Breast epithelium (tissue), 4 donors: ENCODE data around the gene MGAT5. TPM values are rescaled to one million over a fixed set of nuclear protein-coding genes. Genes with fewer than 3 reads are reported as not detected.

Experiments
- DNase-seq, 2 donors: peaks; one replicate each; pipeline ENCODE4 v3.0.0-alpha.2; 2019; ENCODE audit warnings: low spot score in 2 of 2
- H3K27ac ChIP-seq, 2 donors: fragments of 200-600 bp; sonication (generic) in 1 of 2; one replicate each; pipeline ENCODE4 v1.5.1; 2016 to 2019; ENCODE audit warnings: mild to moderate bottlenecking in 1 of 2
- H3K27me3 ChIP-seq, 2 donors: fragments of 200-600 bp; sonication (generic) in 1 of 2; one replicate each; pipeline versions ENCODE4 v1.5.1 to v1.6.0; 2017 to 2019; ENCODE audit warnings: control low read depth in 1 of 2, mild to moderate bottlenecking in 1 of 2
- H3K36me3 ChIP-seq: fragments of 200-600 bp; one replicate; pipeline ENCODE4 v1.5.1; 2019
- H3K4me1 ChIP-seq, 2 donors: fragments of 200-600 bp; sonication (generic); one replicate each; pipeline ENCODE4 v1.5.1; 2016 to 2019; ENCODE audit warnings: control low read depth in 1 of 2
- H3K4me3 ChIP-seq, 3 donors: fragments of 200-600 bp; sonication (generic); 1 replicate in 2 of 3; 2 replicates in 1 of 3; pipeline ENCODE4 v1.5.1; 2016 to 2019; ENCODE audit warnings: mild to moderate bottlenecking in 3 of 3, moderate library complexity in 2 of 3
- H3K9me3 ChIP-seq, 2 donors: fragments of 200-600 bp; sonication (generic) in 1 of 2; one replicate each; pipeline ENCODE4 v1.5.1; 2016 to 2019; ENCODE audit warnings: control low read depth in 1 of 2
- POLR2A ChIP-seq: fragments of 450-650 bp; IDR thresholded peaks from one replicate; pipeline ENCODE4 v1.6.1; 2016; ENCODE audit warnings: antibody characterized with exemption, mild to moderate bottlenecking, moderate library complexity
- POLR2AphosphoS5 ChIP-seq, 3 donors: sonication (generic); formaldehyde crosslinking; IDR thresholded peaks; one replicate each; pipeline ENCODE4 v1.6.1; 2017; ENCODE audit warnings: antibody characterized with exemption in 3 of 3
- intact Hi-C: fragments of 100-400 bp; cut with DNase I; formaldehyde crosslinking; loops from one replicate; pipeline ENCODE4 v1.15.1; 2023; ENCODE audit warnings: low total_unique reads
- total RNA-seq, 3 donors: library from RNA; depleted of rRNA; stranded (reverse); fragments of >200 nt; gene quantifications; one replicate each; pipeline ENCODE4 v1.1.0, GENCODE V29; 2016
- TF ChIP-seq, protein P1 (sequence below), 3 donors: fragments of 450-650 bp; IDR thresholded peaks; one replicate each; pipeline ENCODE4 v1.5.1; 2016 to 2017; ENCODE audit warnings: antibody characterized with exemption in 3 of 3, mild to moderate bottlenecking in 3 of 3, moderate library complexity in 3 of 3

Gene MGAT5
- total RNA-seq, 3 donors from 2014 or later, result 30.5 to 42.6 (median 34.4) TPM

GRCh38 chr2:134208825-134209224 is 45.0 kb upstream of the MGAT5 start:
- H3K36me3 ChIP-seq, result no peaks in the 10 kb centered on the region
- TF ChIP-seq POLR2A (no peak), POLR2AphosphoS5 (IDR thresholded peaks at IDR 0.05) (no peak)
- TF ChIP-seq, protein P1, sequence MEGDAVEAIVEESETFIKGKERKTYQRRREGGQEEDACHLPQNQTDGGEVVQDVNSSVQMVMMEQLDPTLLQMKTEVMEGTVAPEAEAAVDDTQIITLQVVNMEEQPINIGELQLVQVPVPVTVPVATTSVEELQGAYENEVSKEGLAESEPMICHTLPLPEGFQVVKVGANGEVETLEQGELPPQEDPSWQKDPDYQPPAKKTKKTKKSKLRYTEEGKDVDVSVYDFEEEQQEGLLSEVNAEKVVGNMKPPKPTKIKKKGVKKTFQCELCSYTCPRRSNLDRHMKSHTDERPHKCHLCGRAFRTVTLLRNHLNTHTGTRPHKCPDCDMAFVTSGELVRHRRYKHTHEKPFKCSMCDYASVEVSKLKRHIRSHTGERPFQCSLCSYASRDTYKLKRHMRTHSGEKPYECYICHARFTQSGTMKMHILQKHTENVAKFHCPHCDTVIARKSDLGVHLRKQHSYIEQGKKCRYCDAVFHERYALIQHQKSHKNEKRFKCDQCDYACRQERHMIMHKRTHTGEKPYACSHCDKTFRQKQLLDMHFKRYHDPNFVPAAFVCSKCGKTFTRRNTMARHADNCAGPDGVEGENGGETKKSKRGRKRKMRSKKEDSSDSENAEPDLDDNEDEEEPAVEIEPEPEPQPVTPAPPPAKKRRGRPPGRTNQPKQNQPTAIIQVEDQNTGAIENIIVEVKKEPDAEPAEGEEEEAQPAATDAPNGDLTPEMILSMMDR (IDR thresholded peaks at IDR 0.05), result no peak
- H3K4me3 ChIP-seq, result no peak overlapping the region
- intact Hi-C loops, result no loop called here
- no peaks in the 10 kb centered on the region for H3K4me1 ChIP-seq
- no peaks in the 10 kb centered on the region for H3K27me3 ChIP-seq
- H3K27ac ChIP-seq, result no peak overlapping the region
- no peak for DNase-seq
- H3K9me3 ChIP-seq, result no peaks in the 10 kb centered on the region

GRCh38 chr2:134212746-134213145 is 41.1 kb upstream of the MGAT5 start:
- no peaks in the 10 kb centered on the region for H3K4me1 ChIP-seq

DNA sequence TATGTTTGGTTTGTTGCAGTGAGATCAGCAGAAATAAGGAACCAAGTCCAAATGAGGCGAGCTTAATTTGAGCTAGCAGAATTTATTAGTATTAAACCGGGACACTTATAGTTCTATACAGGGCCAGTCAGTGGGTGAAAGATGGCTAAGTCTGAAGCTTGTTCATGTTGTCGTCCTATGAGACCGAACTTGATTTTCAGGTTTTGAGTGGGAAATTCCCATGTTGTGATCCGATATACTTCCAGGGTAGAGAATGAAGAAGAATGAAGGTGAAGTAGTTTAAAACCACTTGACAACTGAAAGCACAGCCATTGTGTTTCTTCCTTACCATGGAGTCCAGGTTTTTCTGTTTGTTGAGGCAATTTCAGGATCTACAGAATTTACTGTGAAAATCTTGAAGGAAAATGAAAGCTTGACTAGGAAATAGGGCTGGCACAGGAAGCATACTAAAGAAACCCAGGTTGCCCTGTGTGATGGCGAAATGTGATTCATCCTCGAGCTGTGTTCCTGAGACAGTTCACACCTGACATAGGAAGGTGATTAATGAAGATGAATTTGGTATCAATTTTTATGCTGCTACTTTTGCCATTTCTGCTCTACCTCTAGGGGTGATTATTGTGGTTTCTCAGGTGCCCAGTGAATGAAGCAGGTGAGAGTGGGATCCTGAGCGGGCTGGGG is 37.6 kb upstream of the MGAT5 start:
- Histone ChIP-seq H3K4me1 (no peaks in the 10 kb centered on the region), H3K9me3 (no peaks in the 10 kb centered on the region), H3K27me3 (no peaks in the 10 kb centered on the region), H3K4me3 (no peak overlapping the region), H3K27ac (peak overlapping the region; percentile 29 to 56), H3K36me3 (no peaks in the 10 kb centered on the region)
- DNase-seq, result no peak
- intact Hi-C loops, result no loop called here
- no peak for TF ChIP-seq POLR2A
- TF ChIP-seq, protein P1 (IDR thresholded peaks at IDR 0.05), result no peak

More at GRCh38 chr2:134212746-134213145, 41.1 kb upstream of the MGAT5 start:
- no peaks in the 10 kb centered on the region for H3K9me3 ChIP-seq
- intact Hi-C loops, result no loop called here
- H3K4me3 ChIP-seq, result no peak overlapping the region
- no peak overlapping the region for H3K27ac ChIP-seq
- TF ChIP-seq POLR2A (no peak), POLR2AphosphoS5 (IDR thresholded peaks at IDR 0.05) (no peak)
- TF ChIP-seq, protein P1 (IDR thresholded peaks at IDR 0.05), result no peak
- no peaks in the 10 kb centered on the region for H3K27me3 ChIP-seq
- no peaks in the 10 kb centered on the region for H3K36me3 ChIP-seq
- DNase-seq, result no peak

DNA sequence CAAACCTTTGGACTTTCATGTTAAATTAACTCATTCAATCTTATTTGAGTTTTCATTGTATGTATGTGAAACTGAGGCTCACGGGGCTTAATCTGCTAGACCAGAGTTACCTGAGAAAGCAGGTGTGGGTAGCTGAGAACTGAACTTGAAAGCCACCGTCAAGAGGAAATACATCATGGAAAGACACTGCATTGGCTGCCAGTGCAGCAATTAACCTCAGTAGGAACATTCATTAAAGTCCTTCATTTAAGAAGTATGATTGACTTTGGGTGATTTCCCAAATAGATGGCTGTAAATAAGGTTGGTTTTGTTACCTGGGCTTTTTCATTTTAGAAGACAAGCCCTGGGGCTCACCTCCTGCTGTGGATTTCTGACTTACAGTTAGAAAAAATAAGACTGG is 36.5 kb upstream of the MGAT5 start:
- TF ChIP-seq, protein P1 (IDR thresholded peaks at IDR 0.05), result no peak
- TF ChIP-seq POLR2A, result no peak
- no peak for TF ChIP-seq POLR2AphosphoS5 (IDR thresholded peaks at IDR 0.05)
- Histone ChIP-seq H3K9me3 (no peaks in the 10 kb centered on the region), H3K4me1 (no peaks in the 10 kb centered on the region), H3K4me3 (no peak overlapping the region), H3K27me3 (no peaks in the 10 kb centered on the region), H3K36me3 (no peaks in the 10 kb centered on the region), H3K27ac (peak overlapping the region; percentile 29 to 56)
- intact Hi-C loops, result no loop called here
- no peak for DNase-seq

- intact Hi-C loops, result no loop called here
- DNase-seq, result no peak
- H3K4me1 ChIP-seq, result no peaks in the 10 kb centered on the region
- no peaks in the 10 kb centered on the region for H3K27me3 ChIP-seq
- TF ChIP-seq POLR2AphosphoS5 (IDR thresholded peaks at IDR 0.05) (no peak), POLR2A (no peak)
- TF ChIP-seq, protein P1 (IDR thresholded peaks at IDR 0.05), result no peak
- H3K27ac ChIP-seq, result peak overlapping the region in 1 of 2 donors; percentile 56
- H3K36me3 ChIP-seq, result no peaks in the 10 kb centered on the region
- no peaks in the 10 kb centered on the region for H3K9me3 ChIP-seq
- H3K4me3 ChIP-seq, result no peak overlapping the region
Measured at GRCh38 chr2:134217924-134218323, 35.9 kb upstream of the MGAT5 start.
